CD4-positive, alpha-beta T cell treated with Interleukin-2 at 100 ng/mL for 4 hours (primary cell): Measurements from ENCODE around the gene CKLF.
A peak's percentile ranks its signal among the peaks of the same experiment; 100 is the strongest.
"Not testable (repeated sequence)": the region's sequence is repeated elsewhere in the genome, so short reads cannot be mapped to it uniquely, and the experiment has no call there.

Experiments
- DNase-seq: peaks from one replicate; pipeline ENCODE4 v3.0.0-alpha.2; 2020; ENCODE audit warnings: low spot score

CKLF gene, protein sequence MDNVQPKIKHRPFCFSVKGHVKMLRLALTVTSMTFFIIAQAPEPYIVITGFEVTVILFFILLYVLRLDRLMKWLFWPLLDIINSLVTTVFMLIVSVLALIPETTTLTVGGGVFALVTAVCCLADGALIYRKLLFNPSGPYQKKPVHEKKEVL

DNA sequence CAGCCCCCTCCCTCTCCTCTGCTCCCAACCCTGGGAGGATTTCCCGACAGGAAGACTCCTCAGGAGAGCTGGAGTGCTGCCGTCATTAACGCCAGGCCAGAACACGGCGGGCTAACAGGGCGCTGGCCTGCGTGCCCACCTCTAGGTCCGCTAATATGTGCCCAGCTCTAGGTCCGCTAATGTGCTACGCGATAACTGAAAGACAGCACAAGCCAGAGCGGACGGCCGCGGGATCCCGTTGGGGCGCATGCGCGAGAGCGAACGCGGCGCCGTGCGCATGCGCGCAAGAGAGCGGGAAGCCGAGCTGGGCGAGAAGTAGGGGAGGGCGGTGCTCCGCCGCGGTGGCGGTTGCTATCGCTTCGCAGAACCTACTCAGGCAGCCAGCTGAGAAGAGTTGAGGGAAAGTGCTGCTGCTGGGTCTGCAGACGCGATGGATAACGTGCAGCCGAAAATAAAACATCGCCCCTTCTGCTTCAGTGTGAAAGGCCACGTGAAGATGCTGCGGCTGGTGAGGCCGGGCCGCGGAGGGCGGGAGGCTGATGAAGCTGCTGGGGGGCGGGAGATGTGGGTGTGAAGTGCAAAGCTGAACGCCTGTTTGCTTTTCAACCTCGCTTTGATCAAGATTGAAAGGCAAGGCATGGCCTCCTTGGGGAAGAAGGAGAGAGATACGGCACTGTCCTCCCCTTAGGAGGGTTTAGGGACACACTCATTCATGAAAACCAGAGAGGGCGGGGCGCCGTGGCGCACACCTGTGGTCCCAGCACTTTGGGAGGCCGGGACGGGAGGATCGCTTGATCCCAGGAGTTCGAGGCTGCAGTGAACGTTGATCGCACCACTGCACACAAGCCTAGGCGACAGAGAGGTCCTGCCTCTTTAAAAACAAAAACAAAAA lies at the start of gene CKLF:
CKLF (plus strand) TSS at position 291 of the 892 bp plus-strand sequence; CDS start at position 431, 140 bp downstream.
- peak; percentile 94 for DNase-seq

DNA sequence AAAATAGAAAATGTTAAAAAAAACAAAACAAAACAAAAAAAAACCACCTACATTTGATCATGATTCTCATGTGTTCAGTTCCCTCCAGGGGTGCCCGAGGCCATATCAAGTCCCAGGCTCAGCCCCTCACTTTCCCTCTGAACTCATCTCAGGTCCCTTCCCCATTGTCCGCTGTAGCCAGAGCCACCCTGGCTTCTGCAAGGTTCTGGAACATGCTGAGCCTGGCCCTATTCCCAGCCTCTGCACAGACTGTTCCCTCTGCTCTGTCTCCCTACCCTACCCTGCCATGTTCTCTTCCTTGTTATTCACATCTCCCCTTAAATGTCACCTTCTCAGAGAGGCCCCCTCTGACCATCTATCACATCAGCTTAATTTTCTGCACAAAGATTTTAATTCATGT lies 49.3 kb upstream of the CKLF start:
- no peak for DNase-seq

DNA sequence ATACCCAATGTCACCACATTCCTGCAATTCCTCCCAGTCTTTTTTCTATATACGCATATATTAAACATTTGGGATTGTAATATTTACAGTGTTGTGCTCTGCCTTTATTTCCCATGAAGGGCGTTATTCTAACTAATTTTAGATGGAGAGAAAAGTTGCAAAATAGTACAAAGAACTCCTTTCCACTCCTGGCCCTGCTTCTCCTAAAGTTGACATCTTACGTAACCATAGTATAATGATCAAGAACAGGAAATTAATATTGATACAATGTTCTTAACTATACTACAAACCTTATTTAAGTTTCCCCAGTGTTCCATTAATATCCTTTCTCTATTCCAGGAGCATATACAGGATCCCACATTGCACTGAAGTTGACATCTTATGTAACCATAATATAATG lies 48.8 kb upstream of the CKLF start:
- DNase-seq, result no peak

DNA sequence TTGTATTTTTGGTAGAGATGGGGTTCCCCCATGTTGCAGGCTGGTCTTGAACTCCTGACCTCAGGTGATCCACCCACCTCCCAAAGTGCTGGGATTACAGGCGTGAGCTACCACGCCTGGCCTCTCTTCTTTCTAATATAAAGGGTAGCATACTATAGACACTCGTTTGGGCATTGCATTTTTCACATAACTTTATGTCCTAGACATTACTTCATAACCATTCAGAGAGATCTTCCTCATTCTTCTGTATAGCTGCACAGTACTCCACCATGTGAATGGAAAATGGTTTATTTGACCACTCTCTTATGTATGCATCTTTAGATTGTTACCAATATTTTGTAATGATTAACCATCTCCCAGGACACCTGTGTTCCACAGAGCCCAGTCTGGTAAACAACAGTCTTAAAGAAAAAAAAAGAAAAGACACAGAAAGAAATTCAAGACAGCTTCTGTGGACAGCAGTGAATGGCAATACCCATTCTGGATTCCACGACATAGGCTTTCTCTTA lies 44.6 kb upstream of the CKLF start:
- DNase-seq, result no peak

DNA sequence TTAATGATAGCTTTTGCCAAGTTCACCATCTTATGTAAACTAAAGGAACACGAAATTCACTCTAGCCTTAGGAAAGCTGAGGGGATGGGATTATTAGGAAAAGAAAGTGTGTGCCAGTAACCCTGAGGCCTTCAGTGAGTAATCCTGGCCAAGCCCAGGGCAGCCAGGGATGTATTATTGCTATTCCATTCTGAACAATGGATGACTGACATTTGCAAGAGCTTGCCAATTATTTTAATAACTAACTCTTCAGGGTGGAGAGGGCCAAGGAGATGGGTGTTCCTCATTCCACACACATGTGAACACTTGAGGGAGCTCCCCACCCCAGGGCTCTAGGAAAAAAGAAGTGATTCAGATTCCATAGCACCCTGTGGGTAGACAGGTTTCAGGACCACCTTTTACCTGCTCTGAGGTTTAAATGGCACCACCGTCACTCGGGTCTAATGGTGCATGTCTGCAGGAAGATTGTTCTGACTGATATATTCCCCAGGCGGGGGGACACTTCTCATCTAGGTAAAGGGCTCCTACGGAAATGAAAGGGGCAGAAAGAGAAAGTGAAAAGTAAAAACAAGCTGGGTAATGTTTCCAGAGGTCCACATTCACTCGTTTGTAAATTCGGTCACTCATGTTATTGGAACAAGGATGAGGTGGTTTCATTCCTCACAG lies 44.0 kb upstream of the CKLF start:
- DNase-seq, result no peak

DNA sequence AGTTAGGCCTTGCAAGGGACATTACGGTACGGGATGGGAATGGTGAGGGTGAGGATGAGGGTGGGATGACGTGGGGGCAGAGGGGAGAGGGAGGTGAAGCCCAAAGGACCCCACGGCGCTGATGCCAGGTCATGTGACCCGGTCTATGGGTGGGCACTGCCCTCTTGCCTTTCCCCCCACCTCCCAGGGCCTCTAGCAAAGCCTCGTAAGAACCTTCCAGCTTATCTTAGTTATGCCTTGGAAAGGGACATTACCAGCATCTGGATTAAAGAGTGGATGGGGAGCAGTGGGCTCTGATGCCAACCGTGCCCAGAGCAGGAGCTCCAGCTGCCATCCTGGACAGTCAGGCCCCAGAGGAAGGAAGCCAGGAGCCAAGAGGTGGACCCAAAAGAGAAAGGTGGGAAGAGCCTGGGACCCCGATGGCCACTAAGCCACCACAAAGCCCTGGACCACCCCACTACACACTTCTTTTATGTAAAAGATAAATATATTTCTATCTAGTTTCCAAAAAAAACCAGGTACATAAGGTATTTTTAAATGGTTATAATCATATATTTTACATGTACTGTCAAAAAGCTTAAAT lies 43.4 kb upstream of the CKLF start:
- no peak for DNase-seq

DNA sequence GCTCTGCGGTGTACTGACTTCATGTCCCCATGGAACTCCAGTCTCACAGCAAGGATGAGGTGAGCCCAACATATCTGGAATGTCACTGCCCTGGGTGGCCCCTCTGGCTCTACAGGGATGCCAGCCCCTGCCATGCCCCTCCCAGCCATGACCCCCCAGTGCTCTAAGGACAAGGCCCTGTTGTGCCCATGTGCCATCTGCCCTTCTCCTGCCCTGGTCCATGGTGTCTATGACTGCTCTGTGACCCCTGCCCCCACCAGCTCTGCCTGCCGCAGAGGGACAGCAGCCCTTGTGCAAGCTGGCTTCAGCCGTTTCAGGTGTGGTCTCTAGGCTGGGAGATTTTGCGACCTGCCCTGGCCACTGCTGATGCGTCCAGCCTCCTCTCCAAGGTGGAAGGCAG lies 42.8 kb upstream of the CKLF start:
- no peak for DNase-seq

DNA sequence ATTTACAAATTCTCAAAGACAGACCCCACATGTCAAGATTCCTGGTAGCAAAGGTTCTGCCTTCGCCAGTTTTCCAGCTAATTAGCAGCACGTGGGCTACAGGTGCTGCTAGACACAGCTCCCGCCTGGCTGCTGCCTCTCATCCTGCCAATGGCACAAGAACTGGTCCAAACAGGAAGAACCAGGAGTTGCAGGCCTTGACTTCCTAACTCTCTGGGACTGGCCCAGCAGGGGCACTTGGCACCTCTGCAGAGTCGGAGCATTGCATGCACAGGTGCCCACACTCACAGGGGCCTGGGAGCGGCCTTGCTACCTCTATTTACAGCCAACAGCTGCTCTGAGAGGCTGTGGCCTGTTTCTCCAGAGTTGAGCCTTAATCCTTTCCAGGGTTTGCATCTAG lies 42.1 kb upstream of the CKLF start:
- DNase-seq, result no peak

DNA sequence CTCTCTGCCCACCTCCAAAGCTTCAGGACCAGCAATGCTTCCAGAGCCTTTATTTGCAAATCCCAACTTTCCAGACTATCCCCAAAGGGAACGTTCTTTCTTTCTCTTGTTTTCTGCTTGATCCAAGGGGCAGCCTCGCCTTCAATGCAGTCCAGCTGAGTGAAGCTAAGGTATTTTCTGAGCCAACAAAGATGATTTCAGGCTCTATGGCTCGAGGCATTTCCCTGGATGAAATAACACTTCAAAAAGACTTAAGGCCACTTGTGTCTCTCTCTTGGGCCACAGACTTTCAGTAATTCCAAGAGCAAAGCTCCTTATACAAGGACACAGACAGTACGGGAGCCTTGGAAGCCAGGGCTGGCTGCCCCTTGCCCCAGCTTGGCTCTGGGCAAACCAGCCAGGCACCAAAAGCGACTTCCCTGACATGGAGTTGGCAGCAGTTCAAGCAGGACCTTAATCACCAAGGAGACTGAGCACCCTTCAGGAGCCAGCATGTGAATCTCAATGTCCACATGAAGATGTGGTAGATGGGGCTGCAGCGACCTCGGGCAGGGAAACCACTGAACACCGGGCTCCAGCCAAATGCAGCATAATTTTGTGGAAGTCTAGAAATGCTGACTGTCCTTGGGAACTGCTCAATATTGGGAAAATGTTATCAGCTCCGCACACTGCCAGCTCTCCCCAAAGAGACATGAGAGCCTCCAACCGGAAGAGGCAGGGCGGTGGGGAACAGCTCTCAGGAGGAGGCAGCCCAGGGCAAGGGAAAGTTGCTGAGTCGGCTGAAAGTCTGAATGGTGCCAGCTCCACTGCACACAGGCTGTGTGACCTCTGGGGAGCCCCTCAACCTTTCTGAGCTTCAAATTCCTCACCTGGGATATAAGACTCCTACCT lies 41.4 kb upstream of the CKLF start:
- DNase-seq, result no peak

DNA sequence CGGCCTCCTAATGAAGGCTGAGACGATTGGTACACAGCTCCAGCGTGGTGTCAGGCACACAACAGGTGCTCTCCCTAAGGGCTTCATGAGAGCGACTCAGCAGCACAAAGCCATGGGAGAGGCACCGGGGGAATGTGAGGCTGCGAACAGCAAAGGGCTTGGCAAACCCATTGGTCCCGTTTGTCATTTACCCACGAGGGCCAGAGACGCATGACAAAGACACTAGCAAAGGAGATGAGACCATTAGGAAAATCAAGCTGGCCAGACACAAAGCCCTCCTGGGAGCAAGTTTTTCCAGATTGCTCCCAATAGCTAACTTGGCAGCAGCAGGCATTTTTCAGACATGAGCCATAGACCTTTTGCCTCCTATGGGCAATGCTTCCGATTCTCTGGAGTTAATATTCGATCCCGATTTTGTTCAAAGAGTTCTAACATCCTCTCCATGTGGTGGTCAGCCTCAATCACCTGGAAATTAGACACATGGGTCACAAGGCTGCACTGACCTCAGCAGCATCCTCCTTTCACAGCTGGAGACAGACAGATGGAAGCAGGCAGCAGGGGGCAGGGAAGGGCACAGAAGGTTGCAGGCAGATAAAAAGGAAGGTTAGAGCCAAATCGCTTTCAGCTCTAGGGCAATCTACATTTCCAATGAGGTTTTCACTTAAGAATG lies 40.6 kb upstream of the CKLF start:
- DNase-seq, result no peak

DNA sequence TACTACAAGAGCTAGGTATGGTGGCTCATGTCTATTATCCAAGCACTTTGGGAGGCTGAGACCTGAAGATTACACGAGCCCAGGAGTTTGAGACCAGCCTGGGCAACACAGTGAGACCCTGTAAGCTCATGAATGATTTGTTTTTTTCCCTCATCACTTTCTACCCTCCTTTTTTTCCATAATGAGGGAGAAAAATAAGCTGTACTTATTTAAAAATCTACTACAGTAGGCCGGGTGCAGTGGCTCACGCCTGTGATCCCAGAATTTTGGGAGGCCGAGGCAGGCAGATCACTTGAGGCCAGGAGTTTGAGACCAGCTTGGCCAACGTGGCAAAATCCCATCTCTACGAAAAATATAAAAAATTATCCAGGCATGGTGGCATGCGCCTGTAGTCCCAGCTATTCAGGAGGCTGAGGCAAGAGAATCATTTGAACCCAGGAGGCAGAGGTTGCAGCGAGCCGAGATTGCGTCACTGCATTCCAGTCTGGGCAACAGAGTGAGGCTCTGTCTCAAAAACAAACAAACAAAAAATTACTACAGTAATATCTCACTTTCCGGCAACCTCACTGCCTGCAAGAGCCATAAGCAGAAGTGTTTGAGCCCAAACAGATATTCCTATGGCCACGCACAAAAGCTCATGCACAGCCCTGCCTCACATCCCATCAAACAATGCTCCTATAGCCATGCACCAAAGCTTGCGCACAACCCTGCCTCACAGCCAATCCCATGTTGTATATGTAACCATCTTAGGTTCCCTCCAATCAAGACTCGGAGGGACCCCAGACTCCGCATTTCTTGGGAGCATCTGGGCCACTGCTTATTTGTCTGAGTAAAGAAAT lies 39.9 kb upstream of the CKLF start:
- DNase-seq, result no peak

DNA sequence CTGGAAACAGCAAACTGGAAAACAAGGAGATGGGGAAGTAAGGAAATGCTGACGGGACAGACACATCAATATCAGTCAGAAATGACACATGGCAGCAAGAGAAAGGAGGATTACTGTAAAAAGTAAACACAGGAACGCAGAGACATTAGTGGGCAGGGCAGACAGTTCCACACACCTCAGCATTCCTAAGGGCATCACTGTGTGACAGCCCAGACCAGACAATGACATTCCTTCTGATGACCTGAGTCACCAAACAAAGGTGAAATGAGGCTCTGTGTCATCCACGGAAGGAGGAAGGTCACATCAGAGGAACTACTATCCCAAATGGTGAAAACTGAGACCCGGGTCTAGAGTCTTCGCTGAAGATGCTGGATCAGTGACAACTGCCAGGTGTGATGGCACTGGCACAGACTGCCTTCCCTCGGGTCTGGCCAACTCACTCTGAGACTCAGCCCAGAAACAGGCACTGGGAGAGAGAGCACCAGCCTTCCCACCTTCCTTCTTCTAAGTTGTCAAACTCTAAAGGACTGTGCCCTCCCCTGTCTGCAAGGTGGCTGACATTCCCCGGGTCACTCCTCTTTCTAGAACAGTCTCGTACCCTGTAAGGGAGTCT lies 39.2 kb upstream of the CKLF start:
- DNase-seq, result no peak

DNA sequence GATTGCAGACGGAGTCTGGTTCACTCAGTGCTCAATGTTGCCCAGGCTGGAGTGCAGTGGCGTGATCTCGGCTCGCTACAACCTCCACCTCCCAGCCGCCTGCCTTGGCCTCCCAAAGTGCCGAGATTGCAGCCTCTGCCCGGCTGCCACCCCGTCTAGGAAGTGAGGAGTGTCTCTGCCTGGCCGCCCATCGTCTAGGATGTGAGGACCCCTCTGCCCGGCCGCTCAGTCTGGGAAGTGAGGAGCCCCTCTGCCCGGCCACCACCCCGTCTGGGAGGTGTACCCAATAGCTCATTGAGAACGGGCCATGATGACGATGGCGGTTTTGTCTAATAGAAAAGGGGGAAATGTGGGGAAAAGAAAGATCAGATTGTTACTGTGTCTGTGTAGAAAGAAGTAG lies 38.0 kb upstream of the CKLF start:
- DNase-seq, result not testable (repeated sequence)

DNA sequence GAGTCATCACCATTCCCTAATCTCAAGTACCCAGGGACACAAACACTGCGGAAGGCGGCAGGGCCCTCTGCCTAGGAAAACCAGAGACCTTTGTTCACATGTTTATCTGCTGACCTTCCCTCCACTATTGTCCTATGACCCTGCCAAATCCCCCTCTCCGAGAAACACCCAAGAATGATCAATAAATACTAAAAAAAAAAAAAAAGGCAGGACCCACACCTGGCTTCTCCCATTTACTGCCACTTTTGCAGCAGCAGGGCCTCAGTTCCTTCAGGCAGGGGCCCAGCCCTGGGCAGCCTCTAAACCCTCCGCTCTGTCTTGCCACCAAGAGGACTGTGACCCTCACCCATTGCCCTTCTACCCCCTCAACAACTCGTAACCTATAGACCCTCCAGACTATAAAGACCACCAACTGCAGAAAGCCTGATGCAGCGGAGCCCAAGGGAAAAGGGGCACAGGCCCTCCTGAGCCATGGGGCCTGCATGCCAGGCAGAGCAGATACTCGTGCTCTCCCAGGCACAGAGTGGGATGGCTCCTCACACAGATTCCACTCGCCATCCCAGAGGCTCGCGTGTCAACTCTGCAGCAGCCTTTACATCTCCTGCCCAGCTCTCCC lies 37.3 kb upstream of the CKLF start:
- not testable (repeated sequence) for DNase-seq

DNA sequence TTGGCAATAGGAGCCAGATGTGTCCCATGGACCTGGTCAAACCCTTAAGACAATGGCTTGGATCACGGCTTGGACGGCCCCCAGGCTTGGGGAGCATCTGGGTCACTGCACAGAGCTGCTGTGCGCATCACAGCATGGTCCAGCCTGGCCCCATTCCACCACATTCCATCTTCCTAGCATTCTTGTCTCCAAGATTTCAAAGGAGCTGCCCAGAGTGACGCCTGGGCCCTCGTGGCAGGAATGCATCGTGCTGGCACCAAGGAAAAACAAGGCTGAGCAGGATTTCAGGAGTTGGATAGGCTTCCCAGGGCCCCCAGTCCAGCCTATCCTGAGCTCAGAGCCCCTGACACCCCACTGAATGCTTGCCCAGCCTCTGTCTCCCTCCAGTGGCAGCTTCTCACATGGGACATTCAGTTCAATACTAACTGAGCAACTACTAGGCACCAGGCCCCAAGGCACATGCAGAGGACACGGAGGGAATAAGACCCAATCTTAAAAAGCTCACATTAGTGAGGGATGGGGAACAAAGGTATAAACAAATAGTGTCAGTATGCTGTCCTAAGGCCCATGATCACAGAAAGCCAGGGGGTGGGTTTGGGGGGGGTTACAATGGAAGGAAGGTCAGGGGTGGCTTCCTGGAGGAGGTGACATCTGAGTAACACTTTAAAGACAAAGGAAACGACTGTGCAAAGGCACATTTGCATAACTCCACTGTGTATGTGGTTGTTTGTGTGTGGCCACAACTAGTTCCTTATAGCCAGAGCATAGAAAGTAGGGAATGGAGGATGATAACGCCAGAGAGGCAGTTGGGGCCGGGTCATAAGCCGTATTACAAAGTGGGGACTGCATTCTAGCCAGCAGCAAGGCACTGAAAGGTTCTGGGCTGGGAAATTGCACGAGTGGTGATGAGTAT lies 36.5 kb upstream of the CKLF start:
- peak; percentile 40 for DNase-seq

DNA sequence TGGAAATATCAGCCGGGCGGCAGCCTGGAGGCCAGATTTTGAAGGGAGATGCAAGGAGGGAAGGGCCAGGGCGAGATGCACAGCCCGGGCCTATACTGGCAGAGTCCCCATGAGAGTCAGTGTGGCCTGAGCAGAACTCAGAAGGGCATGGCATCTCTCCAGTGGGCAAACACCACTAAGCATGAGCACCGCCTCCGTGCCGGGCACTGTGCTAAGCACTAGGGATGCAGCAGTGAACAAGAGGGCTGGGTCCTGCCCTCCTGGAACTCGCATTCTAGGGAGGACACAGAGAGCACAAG lies 35.9 kb upstream of the CKLF start:
- no peak for DNase-seq

DNA sequence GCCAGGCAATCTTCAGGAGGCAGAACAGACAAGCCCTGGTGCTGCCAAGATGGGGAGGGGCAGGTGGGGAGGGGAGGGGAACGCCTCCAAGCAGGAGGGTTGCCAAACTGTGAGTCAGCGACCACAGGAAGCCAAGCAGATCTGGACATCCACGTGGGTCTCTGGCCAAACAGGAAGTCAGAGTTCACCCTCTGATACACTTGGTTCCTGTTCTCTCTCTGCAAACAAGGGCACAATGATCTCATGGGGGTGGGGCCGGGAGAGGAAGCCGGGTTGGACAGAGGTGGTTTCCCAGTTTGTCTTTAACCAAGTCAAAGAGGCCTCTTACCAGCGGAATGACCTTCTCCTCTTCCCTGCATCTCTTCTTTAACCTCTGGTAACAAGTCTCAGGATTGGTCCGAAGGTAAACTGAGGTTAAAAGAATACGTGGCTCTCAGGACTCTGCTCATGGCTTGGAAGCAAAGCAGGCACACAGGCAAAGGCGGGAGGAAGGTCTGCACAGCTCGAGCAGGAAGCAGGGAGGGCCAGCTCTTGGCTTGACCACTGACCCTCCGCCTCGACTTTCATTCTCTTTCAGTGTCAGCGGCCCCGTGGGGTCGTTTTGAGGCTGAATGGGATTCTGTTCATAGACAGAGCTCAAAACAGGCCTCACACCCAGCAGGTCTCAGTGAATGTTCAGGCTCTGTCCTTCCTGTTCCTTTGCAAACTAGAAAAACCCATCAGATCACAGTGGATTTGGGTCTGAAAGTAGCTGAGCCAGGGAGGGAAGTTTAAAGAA lies 35.4 kb upstream of the CKLF start:
- DNase-seq, result peak; percentile 91
